GM12891 (cell line): ENCODE data around the gene ERFL.

Experiments used
- POLR2A ChIP-seq: IDR thresholded peaks from 2 replicates; pipeline ENCODE4 v1.6.1; 2011; ENCODE audit warnings: low read depth, low read length, control low read depth
- POLR2AphosphoS5 ChIP-seq: IDR thresholded peaks from 2 replicates; pipeline ENCODE4 v1.6.1; 2011; ENCODE audit warnings: low read depth, low read length, control low read depth
- TAF1 ChIP-seq: IDR thresholded peaks from 2 replicates; pipeline ENCODE4 v1.6.1; 2011; ENCODE audit warnings: low read depth, low read length, control low read depth

GRCh38 chr19:41904118-41904870 is 24.0 kb downstream of the ERFL start:
- no peak for TF ChIP-seq POLR2A
- no peak for TF ChIP-seq TAF1
- TF ChIP-seq POLR2AphosphoS5: no peak
